NOMO-1 (cell line): ENCODE data around the gene ANKRD33.
A peak's percentile ranks its signal among the peaks of the same experiment; 100 is the strongest.
"Not testable (repeated sequence)": the region's sequence is repeated elsewhere in the genome, so short reads cannot be mapped to it uniquely, and the experiment has no call there.

Experiments used
- DNase-seq, 2 experiments: peaks; one replicate each; lab custom pipeline; 2025; ENCODE audit not compliant: unreplicated experiment in 2 of 2; lab: John Stamatoyannopoulos, UW

Gene ANKRD33

GRCh38 chr12:51873251-51873994 is 14.5 kb upstream of the ANKRD33 start:
- DNase-seq: no peak

- no peak for DNase-seq
Measured at GRCh38 chr12:51874000-51874399, 13.9 kb upstream of the ANKRD33 start.

DNA sequence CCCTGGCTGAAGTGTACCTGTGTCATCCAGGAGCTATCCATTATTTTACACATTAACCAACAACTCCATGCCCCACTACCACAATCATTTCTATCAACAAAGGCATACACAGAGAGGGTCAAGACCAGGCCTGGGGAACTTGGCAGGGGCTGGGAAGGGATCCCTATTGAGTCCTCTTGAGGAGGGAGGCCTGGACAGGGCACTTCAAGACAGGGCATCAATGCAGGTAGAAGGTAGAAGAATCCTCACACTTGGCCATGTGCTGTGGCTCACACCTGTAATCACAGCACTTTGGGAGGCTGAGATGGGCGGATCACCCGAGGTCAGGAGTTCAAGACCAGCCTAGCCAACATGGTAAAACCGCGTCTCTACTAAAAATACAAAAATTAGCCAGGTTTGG is 13.4 kb upstream of the ANKRD33 start:
- no peak for DNase-seq

DNA sequence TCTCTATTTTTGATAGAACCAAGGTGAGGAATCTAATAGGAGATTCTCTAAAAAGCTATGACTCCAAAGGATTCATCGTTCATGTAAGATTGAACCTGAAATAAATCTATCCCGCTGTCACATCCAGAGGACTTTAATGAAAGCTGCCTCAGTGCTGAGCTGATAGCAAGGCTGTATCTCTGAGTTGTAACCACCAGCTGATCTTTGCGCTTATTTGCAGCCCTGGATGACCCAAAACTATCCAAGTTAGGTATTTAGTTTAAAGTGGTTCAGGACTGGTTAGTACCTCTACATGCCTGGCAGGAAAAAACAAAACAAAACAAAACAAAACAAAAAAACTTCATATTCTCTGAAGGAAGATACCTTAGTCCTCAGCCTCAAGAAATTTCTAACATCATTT is 8.8 kb upstream of the ANKRD33 start:
- no peak for DNase-seq

- DNase-seq: no peak
Measured at GRCh38 chr12:51883295-51883694, 4.6 kb upstream of the ANKRD33 start.

GRCh38 chr12:51883998-51884675 is 3.8 kb upstream of the ANKRD33 start:
- DNase-seq: no peak

GRCh38 chr12:51884676-51885229 is 3.1 kb upstream of the ANKRD33 start:
- DNase-seq: no peak

DNA sequence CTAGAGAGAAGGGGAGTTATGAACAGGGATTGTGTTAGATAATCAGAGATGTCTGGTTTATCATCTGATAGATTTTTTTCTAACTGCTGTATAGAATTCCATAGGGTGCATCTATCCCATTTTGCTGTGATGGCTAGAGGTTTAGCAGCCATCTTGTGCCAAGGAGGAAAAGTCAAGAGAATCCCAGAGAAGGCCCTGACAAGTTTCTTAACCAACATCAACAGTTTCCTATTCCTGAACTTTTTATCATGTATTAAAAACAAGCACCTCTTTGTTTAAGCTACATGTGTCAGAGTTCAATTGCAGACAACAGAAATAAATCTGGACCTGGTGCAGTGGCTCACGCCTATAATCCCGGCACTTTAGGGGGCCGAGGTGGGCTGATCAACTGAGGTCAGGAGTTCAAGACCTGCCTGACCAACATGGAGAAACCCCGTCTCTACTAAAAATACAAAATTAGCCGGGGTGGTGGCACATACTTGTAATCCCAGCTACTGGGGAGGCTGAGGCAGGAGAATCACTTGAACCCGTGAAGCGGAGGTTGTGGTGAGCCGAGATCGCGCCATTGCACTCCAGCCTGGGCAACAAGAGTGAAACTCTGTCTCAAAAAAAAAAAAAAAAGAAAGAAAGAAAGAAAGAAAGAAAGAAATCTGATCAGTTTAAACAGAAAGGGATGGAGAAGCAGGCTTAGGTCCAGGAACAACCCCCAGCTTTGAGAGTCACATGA is 2.4 kb upstream of the ANKRD33 start:
- not testable (repeated sequence) for DNase-seq

DNA sequence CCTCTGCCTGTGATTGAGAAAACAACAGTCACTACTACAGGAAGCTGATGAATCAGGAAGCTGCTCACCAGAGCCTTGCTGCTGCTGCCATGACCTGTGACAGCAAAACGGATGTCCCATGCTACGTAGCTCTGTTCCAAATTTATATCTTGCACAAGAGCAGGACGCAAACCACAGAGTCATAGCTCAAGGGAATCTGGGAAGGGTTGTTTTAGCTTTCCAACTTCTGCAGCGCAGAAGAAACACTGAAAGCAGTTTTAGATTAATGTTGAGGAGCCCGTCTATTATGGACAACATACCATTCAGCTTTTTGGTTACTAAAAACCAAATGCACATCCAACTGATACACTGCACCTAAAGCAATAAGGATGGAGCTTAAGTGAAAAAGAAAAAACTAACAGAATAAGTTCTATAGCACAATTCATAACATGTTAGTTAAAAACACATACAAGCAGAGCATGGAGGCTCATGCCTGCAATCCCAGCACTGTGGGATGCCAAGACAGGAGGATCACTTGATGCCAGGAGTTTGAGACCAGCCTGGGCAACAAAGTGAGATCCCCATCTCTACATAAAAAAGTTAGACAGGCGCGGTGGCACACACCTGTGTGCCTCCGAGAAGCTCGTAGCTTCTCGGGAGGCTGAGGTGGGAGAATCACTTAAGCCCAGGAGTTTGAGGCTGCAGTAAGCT is 1.7 kb upstream of the ANKRD33 start:
- peak; percentile 70 to 97 for DNase-seq

GRCh38 chr12:51888316-51889215 is 663 bp downstream of the ANKRD33 start:
- DNase-seq: no peak

DNA sequence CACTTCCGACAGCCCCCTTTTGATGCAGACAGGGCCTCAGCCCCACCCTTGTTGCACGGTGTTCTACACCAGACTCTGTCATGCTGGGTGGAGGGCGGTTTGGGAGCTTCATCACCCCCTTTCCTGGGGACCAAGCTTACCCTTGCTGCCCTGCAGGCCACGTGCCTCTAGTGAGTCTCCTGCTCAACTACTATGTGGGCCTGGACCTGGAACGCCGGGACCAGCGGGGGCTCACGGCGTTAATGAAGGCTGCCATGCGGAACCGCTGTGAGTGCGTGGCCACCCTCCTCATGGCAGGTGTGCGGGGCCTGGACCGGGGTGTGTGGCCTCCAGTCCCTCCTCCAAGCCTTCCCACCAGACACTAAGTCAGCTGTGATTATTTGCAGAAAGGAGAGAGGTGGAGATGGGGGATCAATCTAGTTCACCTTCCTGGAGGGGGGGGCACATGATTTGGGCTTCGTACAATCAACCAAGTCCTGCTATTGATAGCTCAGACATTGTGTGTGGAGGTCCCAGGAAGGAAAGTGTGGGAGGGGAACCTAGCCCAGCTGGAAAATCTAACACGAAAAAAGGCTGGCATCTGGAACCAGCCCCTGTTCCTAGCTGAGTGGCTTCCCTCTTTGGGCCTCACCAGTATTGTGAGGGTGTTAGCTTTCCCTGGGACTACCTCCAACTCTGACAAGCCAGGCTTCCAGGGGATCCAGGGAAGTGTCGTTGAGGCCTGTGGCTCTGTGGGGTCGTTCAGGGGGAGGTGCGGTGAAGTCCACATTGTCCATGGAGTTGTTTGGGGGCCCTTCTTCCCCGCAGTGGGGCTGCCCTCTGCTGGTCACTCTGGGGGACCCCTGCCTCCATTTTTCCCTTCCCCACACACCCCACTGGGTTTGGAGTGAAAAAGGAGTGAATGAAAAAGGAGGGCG is 1.6 kb downstream of the ANKRD33 start:
- no peak for DNase-seq

- DNase-seq: no peak
Measured at GRCh38 chr12:51890133-51890464, 2.2 kb downstream of the ANKRD33 start.

GRCh38 chr12:51890511-51891171 is 2.7 kb downstream of the ANKRD33 start:
- no peak for DNase-seq

- DNase-seq: peak in 1 of 2 experiments; percentile 38
Measured at GRCh38 chr12:51891843-51892242, 3.9 kb downstream of the ANKRD33 start.

DNA sequence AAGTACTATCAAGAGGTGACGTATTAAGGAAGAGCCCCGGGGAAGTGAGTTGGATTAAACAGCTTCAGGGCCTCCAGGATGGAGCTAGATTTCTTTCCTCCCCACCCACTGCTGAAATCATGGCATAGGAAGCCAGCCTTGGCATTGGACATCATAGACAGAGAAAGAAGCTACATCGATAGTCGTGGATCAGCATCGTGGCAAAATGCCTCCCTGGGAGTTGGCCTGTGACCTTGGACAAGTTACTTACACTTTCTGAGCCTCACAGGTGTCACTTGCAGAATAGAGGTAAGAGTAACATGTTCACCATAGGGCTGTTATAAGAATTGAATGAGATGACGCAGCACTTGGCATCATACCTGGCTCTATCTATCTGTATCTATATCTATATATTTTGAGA is 5.9 kb downstream of the ANKRD33 start:
- no peak for DNase-seq

DNA sequence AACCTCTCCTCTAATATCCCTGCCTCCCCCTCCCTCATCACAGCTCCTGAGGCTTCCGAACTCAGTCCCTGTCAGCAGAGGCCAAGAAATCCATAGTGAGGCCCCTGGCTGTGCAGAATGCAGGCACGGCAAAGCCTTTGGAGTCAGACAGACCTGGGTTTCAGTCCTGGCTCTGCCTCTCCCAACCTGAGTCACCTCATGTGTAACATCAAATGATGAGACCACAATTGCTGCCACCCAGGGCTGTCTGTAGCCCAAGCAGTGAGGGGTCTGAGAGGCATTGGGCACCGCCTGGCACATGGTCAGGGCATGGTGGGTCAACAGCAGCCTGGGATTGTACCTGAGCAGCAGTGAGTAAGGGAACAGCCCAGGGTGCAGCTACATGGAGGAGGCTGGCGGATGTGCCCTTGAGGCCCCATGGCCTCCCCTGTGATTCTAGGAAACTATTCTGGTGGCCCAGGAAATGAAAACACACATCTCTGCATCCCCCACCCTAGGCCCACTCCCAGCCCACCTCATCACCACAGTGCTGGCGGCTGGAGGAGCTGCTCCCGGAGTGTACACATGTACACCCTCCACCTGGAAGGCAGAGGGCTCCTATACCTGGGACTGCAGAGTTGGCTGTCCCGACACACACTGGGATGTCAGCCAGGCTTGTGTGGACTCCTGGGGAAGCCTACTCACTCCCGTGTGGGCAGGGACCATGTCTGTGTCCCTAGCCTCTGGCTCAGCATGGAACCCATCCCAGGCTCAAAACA is 7.7 kb downstream of the ANKRD33 start:
- no peak for DNase-seq

DNA sequence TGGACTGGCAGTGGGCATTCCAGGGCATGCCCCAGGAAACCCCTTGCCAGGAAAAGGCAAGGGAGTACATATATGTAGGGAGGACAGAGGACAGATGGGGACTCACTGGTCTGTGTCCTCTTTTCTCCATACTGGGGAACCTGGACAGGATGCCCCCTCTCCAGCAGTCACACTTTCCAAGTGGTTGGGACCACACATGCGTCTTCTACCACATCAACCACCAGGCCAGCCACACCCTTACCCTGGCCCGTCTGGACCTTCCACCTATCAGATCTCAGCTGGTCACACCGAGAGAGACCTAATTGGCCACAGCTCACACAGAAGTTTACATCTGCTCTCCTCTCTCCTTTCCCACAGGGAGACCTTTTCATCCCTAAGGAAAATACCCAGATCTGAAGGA is 8.3 kb downstream of the ANKRD33 start:
- no peak for DNase-seq

DNA sequence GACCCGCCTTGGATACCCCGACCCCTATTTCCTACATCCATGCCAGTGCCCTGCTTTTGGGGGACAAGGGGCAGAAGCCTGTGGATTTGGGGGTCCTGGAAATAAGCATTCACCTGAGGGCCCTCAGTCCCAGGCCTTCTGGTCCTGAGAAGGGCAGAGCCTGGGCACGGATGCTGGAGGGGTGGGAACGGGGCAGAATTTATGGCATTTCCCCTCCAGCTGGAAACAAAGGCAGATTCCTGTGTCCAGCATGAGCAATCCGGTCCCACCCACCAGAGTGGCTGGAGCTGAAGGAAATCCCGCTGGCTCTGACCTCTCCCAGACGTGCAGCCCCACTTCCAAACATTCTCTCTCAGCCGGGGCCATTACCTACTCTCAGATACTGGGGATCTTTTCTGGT is 9.3 kb downstream of the ANKRD33 start:
- no peak for DNase-seq
